HEK293 (cell line): ENCODE data around the gene ALOX12B.
A peak's percentile ranks its signal among the peaks of the same experiment; 100 is the strongest.

Experiments used
- CTCF ChIA-PET: fragments of 350-600 bp; formaldehyde crosslinking; extraction: SDS; loops from one replicate; lab custom pipeline; 2021; ENCODE audit warnings: antibody characterized with exemption; lab: Yijun Ruan, JAX
- POLR2A ChIA-PET: fragments of 300-600 bp; formaldehyde crosslinking; extraction: SDS; loops from one replicate; lab custom pipeline; 2020; ENCODE audit warnings: antibody characterized with exemption, inconsistent platforms; lab: Yijun Ruan, JAX
- H3K27ac ChIP-seq: fragments of 200-500 bp; sonication (Bioruptor generic); 2 replicates; pipeline ENCODE4 v1.5.1; 2014; ENCODE audit warnings: low read depth, low read length, control low read depth, inconsistent platforms; ENCODE audit errors: extremely low read depth
- H3K36me3 ChIP-seq, 2 experiments: fragments of 200-500 bp in 1 of 2; sonication (Bioruptor generic) in 1 of 2; 1 replicate in 1 of 2; 2 replicates in 1 of 2; pipeline ENCODE4 v1.5.1; 2014 to 2017; ENCODE audit warnings: inconsistent platforms in 2 of 2, low read length in 2 of 2; ENCODE audit not compliant: control insufficient read depth in 2 of 2, insufficient read depth in 1 of 2
- H3K4me1 ChIP-seq: fragments of 200-500 bp; sonication (Bioruptor generic); 2 replicates; pipeline ENCODE4 v1.5.1; 2014; ENCODE audit warnings: mild to moderate bottlenecking, low read length, inconsistent platforms; ENCODE audit not compliant: control insufficient read depth, insufficient read depth
- H3K4me3 ChIP-seq: 2 replicates; pipeline ENCODE4 v1.5.1; 2011; ENCODE audit warnings: low read depth, mild to moderate bottlenecking, control low read depth, low read length, moderate library complexity
- H3K9me3 ChIP-seq: fragments of 200-500 bp; sonication (Bioruptor generic); 2 replicates; pipeline ENCODE4 v1.5.1; 2014; ENCODE audit warnings: low read depth, low read length, inconsistent platforms; ENCODE audit not compliant: control insufficient read depth, insufficient read depth
- GLI4 ChIP-seq: fragments of 450-650 bp; formaldehyde crosslinking; IDR thresholded peaks from 2 replicates; pipeline ENCODE4 v1.5.1; 2016; ENCODE audit warnings: missing biosample characterization, missing genetic modification characterization
- KLF16 ChIP-seq: fragments of 450-650 bp; formaldehyde crosslinking; IDR thresholded peaks from 2 replicates; pipeline ENCODE4 v1.5.1; 2017; ENCODE audit warnings: missing biosample characterization, missing genetic modification characterization
- KLF7 ChIP-seq: fragments of 450-650 bp; formaldehyde crosslinking; IDR thresholded peaks from 2 replicates; pipeline ENCODE4 v1.5.1; 2016; ENCODE audit warnings: missing biosample characterization, missing genetic modification characterization, borderline replicate concordance
- REPIN1 ChIP-seq: fragments of 450-650 bp; formaldehyde crosslinking; IDR thresholded peaks from 2 replicates; pipeline ENCODE4 v1.5.1; 2017; ENCODE audit warnings: missing biosample characterization, missing genetic modification characterization, low read depth
- SCRT1 ChIP-seq: fragments of 450-650 bp; formaldehyde crosslinking; IDR thresholded peaks from 2 replicates; pipeline ENCODE4 v1.5.1; 2016; ENCODE audit warnings: missing biosample characterization, missing genetic modification characterization, borderline replicate concordance
- SETDB1 ChIP-seq: IDR thresholded peaks from one replicate; pipeline ENCODE4 v1.6.1; 2017; ENCODE audit warnings: mild to moderate bottlenecking, low read length, moderate library complexity, mixed read lengths; ENCODE audit not compliant: insufficient read length
- SP7 ChIP-seq: fragments of 450-650 bp; formaldehyde crosslinking; IDR thresholded peaks from 2 replicates; pipeline ENCODE4 v1.5.1; 2016; ENCODE audit warnings: missing biosample characterization, missing genetic modification characterization
- ZBTB8A ChIP-seq: fragments of 450-650 bp; formaldehyde crosslinking; IDR thresholded peaks from 2 replicates; pipeline ENCODE4 v1.5.1; 2016; ENCODE audit warnings: missing biosample characterization, missing genetic modification characterization
- ZFHX2 ChIP-seq: fragments of 450-650 bp; formaldehyde crosslinking; conservative IDR thresholded peaks from 2 replicates; pipeline ENCODE4 v1.5.1; 2016; ENCODE audit warnings: missing biosample characterization, missing genetic modification characterization
- ZNF112 ChIP-seq: fragments of 450-650 bp; formaldehyde crosslinking; IDR thresholded peaks from 2 replicates; pipeline ENCODE4 v1.5.0; 2017; ENCODE audit warnings: missing biosample characterization, missing genetic modification characterization
- ZNF184 ChIP-seq: fragments of 450-650 bp; IDR thresholded peaks from 2 replicates; pipeline ENCODE4 v1.5.1; 2018; ENCODE audit warnings: missing biosample characterization, mild to moderate bottlenecking, missing genetic modification characterization
- ZNF211 ChIP-seq: fragments of 450-650 bp; formaldehyde crosslinking; IDR thresholded peaks from 2 replicates; pipeline ENCODE4 v1.5.1; 2016; ENCODE audit warnings: low read depth, missing biosample characterization, missing genetic modification characterization
- ZNF274 ChIP-seq, 2 experiments: fragments of 200-500 bp in 1 of 2; fragments of 450-650 bp in 1 of 2; sonication (Bioruptor generic) in 1 of 2; formaldehyde crosslinking in 1 of 2; IDR thresholded peaks; 2 replicates each; pipeline versions ENCODE4 v1.5.1 to v1.6.1; 2014 to 2016; ENCODE audit warnings: borderline replicate concordance in 1 of 2, inconsistent platforms in 1 of 2, low read length in 1 of 2, missing biosample characterization in 1 of 2, missing genetic modification characterization in 1 of 2
- ZNF404 ChIP-seq: fragments of 450-650 bp; formaldehyde crosslinking; IDR thresholded peaks from 2 replicates; pipeline ENCODE4 v1.5.1; 2017; ENCODE audit warnings: missing biosample characterization, missing genetic modification characterization
- ZNF416 ChIP-seq: fragments of 450-650 bp; formaldehyde crosslinking; IDR thresholded peaks from 2 replicates; pipeline ENCODE4 v1.5.1; 2016; ENCODE audit warnings: missing biosample characterization, missing genetic modification characterization
- ZNF449 ChIP-seq: fragments of 450-650 bp; formaldehyde crosslinking; IDR thresholded peaks from 2 replicates; pipeline ENCODE4 v1.5.1; 2017; ENCODE audit warnings: missing biosample characterization, mild to moderate bottlenecking, missing genetic modification characterization, moderate library complexity
- ZNF48 ChIP-seq: fragments of 450-650 bp; formaldehyde crosslinking; IDR thresholded peaks from 2 replicates; pipeline ENCODE4 v1.5.1; 2016; ENCODE audit warnings: missing biosample characterization, missing genetic modification characterization
- ZNF501 ChIP-seq: fragments of 450-650 bp; formaldehyde crosslinking; IDR thresholded peaks from 2 replicates; pipeline ENCODE4 v1.5.1; 2016; ENCODE audit warnings: missing biosample characterization, missing genetic modification characterization
- ZNF585B ChIP-seq: fragments of 450-650 bp; formaldehyde crosslinking; IDR thresholded peaks from 2 replicates; pipeline ENCODE4 v1.5.1; 2016; ENCODE audit warnings: missing biosample characterization, missing genetic modification characterization
- ZNF596 ChIP-seq: fragments of 450-650 bp; IDR thresholded peaks from 2 replicates; pipeline ENCODE4 v1.5.0; 2018; ENCODE audit warnings: missing biosample characterization, mild to moderate bottlenecking, missing genetic modification characterization, moderate library complexity
- ZNF623 ChIP-seq: fragments of 450-650 bp; formaldehyde crosslinking; IDR thresholded peaks from 2 replicates; pipeline ENCODE4 v1.5.1; 2016; ENCODE audit warnings: missing biosample characterization, missing genetic modification characterization
- ZNF626 ChIP-seq: fragments of 450-650 bp; sonication (Bioruptor Pico); formaldehyde crosslinking; IDR thresholded peaks from 2 replicates; pipeline ENCODE4 v1.5.1; 2018; ENCODE audit warnings: missing biosample characterization, missing genetic modification characterization, inconsistent platforms
- ZNF660 ChIP-seq: fragments of 450-650 bp; IDR thresholded peaks from 2 replicates; pipeline ENCODE4 v1.5.1; 2018; ENCODE audit warnings: missing biosample characterization, mild to moderate bottlenecking, missing genetic modification characterization
- ZNF768 ChIP-seq: fragments of 450-650 bp; formaldehyde crosslinking; IDR thresholded peaks from 2 replicates; pipeline ENCODE4 v1.5.1; 2018; ENCODE audit warnings: missing biosample characterization, mild to moderate bottlenecking, missing genetic modification characterization
- ZNF791 ChIP-seq: fragments of 450-650 bp; formaldehyde crosslinking; IDR thresholded peaks from 2 replicates; pipeline ENCODE4 v1.5.1; 2016; ENCODE audit warnings: missing biosample characterization, missing genetic modification characterization
- TF ChIP-seq, protein P1 (sequence below): fragments of 450-650 bp; formaldehyde crosslinking; conservative IDR thresholded peaks from 2 replicates; pipeline ENCODE4 v1.5.1; 2016; ENCODE audit warnings: low read depth, missing biosample characterization, missing genetic modification characterization
- TF ChIP-seq, protein P2 (sequence below): fragments of 450-650 bp; formaldehyde crosslinking; IDR thresholded peaks from 2 replicates; pipeline ENCODE4 v1.5.1; 2016; ENCODE audit warnings: missing biosample characterization, missing genetic modification characterization

ALOX12B gene

DNA sequence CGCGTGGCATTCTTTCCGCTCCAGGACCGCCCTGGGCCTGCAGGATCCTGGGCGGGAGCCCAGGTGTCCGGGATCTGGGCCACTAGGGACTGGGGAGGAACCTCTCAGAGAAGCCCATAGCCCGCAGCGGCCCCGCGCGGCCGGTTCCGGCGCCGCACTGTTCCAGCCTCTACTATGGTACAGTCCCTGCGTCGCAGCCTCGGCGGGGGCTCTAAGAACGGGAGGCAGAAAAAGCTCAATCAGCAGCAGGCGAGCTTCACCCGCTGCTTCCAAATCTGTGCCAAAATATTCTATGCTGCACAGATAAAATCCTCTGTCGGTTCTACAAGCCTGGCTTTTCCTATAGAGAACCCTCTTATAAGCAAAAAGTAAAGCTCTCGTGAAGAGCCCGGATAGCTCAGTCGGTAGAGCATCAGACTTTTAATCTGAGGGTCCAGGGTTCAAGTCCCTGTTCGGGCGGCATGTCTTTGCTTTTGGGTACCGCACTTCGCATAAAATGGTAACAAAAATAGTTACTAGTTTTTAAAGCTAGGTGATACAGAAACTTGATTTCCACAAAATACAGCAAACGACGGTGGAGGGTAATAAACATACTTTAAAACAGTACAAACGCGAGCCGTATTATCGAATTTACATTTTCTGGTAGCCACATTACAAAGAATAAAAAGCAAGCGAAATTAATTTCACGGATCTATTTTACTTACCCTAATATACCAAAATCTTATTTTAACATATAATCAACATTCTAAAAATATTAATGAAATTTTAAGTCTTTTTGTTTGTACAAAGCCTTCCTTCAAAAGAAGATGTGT lies 31.5 kb upstream of the ALOX12B start (continued):
- TF ChIP-seq ZNF791 (tag by site-specific recombination) (no peak), ZBTB8A (tag by site-specific recombination) (peak; percentile 78), ZNF48 (tag by site-specific recombination) (no peak), ZNF585B (no peak), KLF16 (tag by site-specific recombination) (no peak), ZNF404 (tag by site-specific recombination) (no peak), ZNF501 (peak; percentile 50), REPIN1 (tag by site-specific recombination) (no peak), ZNF596 (tag by site-specific recombination) (no peak), GLI4 (tag by site-specific recombination) (no peak)
- TF ChIP-seq, protein P1, sequence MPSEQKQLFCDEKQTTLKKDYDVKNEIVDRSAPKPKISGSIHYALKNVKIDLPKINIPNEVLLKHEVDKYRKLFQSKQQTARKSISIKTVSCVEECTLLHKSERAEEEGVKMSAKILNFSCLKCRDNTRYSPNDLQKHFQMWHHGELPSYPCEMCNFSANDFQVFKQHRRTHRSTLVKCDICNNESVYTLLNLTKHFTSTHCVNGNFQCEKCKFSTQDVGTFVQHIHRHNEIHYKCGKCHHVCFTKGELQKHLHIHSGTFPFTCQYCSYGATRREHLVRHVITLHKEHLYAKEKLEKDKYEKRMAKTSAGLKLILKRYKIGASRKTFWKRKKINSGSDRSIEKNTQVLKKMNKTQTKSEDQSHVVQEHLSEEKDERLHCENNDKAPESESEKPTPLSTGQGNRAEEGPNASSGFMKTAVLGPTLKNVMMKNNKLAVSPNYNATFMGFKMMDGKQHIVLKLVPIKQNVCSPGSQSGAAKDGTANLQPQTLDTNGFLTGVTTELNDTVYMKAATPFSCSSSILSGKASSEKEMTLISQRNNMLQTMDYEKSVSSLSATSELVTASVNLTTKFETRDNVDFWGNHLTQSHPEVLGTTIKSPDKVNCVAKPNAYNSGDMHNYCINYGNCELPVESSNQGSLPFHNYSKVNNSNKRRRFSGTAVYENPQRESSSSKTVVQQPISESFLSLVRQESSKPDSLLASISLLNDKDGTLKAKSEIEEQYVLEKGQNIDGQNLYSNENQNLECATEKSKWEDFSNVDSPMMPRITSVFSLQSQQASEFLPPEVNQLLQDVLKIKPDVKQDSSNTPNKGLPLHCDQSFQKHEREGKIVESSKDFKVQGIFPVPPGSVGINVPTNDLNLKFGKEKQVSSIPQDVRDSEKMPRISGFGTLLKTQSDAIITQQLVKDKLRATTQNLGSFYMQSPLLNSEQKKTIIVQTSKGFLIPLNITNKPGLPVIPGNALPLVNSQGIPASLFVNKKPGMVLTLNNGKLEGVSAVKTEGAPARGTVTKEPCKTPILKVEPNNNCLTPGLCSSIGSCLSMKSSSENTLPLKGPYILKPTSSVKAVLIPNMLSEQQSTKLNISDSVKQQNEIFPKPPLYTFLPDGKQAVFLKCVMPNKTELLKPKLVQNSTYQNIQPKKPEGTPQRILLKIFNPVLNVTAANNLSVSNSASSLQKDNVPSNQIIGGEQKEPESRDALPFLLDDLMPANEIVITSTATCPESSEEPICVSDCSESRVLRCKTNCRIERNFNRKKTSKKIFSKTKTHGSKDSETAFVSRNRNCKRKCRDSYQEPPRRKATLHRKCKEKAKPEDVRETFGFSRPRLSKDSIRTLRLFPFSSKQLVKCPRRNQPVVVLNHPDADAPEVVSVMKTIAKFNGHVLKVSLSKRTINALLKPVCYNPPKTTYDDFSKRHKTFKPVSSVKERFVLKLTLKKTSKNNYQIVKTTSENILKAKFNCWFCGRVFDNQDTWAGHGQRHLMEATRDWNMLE (tag by site-specific recombination) = no peak
- TF ChIP-seq, protein P2, sequence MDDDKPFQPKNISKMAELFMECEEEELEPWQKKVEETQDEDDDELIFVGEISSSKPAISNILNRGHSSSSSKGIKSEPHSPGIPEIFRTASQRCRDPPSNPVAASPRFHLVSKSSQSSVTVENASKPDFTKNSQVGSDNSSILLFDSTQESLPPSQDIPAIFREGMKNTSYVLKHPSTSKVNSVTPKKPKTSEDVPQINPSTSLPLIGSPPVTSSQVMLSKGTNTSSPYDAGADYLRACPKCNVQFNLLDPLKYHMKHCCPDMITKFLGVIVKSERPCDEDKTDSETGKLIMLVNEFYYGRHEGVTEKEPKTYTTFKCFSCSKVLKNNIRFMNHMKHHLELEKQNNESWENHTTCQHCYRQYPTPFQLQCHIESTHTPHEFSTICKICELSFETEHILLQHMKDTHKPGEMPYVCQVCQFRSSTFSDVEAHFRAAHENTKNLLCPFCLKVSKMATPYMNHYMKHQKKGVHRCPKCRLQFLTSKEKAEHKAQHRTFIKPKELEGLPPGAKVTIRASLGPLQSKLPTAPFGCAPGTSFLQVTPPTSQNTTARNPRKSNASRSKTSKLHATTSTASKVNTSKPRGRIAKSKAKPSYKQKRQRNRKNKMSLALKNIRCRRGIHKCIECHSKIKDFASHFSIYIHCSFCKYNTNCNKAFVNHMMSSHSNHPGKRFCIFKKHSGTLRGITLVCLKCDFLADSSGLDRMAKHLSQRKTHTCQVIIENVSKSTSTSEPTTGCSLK (tag by site-specific recombination) = no peak

DNA sequence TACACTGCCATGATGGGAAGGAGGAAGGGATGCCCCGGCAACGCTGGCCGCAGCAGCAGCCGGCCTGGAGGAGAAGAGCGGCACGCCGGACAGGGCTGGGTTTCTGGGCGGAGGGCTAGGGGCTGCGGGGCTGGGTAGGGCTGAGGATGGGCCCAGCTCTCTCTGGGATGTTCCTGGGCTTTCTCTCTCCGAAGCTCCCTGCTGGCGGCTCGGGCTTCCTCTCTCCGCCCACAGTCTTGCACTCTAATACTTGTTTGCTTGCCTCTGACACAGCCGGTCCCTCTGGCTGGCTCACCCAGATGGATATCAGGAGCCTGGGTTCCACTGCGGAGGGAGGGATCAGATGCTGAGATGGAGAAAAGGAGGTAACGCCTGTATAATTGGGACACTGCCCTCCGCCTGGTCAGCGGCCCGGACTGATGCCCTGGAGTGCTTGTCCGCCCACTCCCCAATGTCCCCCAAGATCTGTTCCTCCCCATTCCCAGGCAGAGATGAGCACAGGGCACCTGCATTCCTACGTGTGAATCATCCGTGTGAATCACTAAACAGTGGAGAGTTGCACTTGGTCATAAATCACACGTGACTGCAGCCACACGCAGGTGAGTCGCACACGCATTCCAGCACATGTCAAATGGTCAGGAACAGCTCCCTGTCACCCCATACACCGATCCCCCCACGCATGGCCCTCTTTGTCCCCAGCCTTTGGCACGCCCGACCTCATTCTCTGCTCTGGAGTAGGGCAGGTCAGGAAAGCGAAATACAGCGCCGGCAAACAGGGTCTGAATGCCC lies 30.7 kb upstream of the ALOX12B start, which contains the start of gene ALOXE3:
TSS of gene ALOXE3 (minus strand) at position 535 of the 789 bp plus-strand sequence. CDS start at position 11, 524 bp downstream.
- ChIA-PET POLR2A (interaction anchor here (0.5 to 3.5 kb wide), 10 partner anchors 20 to 130 kb away, joined by 3 to 32 read pairs (median 11); partner anchors contain the start of genes AURKB, CTC1 and PFAS), CTCF (interaction anchor here (0.5 to 3.5 kb wide), 28 partner anchors 9 to 627 kb away, joined by 3 to 81 read pairs (median 8); partner anchors contain the start of gene ALOX12B)
- Histone ChIP-seq H3K4me3 (peak within 1 kb of the TSS; percentile 48), H3K9me3 (no peaks in the 10 kb centered on the region), H3K27ac (peak within 1 kb of the TSS; percentile 72), H3K4me1 (no peaks in the 10 kb centered on the region; the same call in 1 of the 2 replicates), H3K36me3 (no peaks in the 10 kb centered on the region)
- TF ChIP-seq ZNF626 (tag by site-specific recombination) (no peak), ZNF660 (tag by site-specific recombination) (no peak), SETDB1 (no peak), ZNF211 (tag by site-specific recombination) (no peak), ZNF449 (tag by site-specific recombination) (peak; percentile 58), ZNF768 (tag by site-specific recombination) (no peak), KLF7 (tag by site-specific recombination) (no peak), ZNF623 (tag by site-specific recombination) (peak; percentile 6; the same call in 1 of the 2 replicates), ZNF184 (tag by site-specific recombination) (no peak), ZNF416 (tag by site-specific recombination) (no peak), SP7 (peak; percentile 91), ZNF274 (IDR thresholded peaks at IDR 0.05; ENCODE audit: low read length) (no peak), ZNF274 (tag by site-specific recombination; IDR thresholded peaks at IDR 0.05; ENCODE audit: borderline replicate concordance) (no peak), SCRT1 (tag by site-specific recombination) (no peak), ZFHX2 (tag by site-specific recombination) (peak; percentile 71; the same call in 1 of the 2 replicates), ZNF112 (tag by site-specific recombination) (no peak)
